IMR-90 (cell line): ENCODE measurements around the gene SPSB4. TPM values are rescaled to one million over a fixed set of nuclear protein-coding genes. Genes with fewer than 3 reads are reported as not detected.

Experiments
- ATAC-seq: fragments of 200-7000 bp; cut with Tn5 transposase; 2 replicates; pipeline ENCODE4 v1.9.1; 2020; ENCODE audit warnings: low read depth, mild to moderate bottlenecking, moderate library complexity
- BruUV-seq: library from RNA; stranded (reverse); fragments of 400-500 nt; replicated peaks from 2 replicates; lab custom pipeline; 2021; lab: Mats Ljungman, UMichigan
- CTCF ChIA-PET: fragments of 300-600 bp; formaldehyde crosslinking; extraction: SDS; loops from one replicate; lab custom pipeline; 2021; ENCODE audit warnings: antibody characterized with exemption; lab: Yijun Ruan, JAX
- POLR2A ChIA-PET: fragments of 300-600 bp; sonication (Branson Sonifier 250); formaldehyde crosslinking; loops from one replicate; lab custom pipeline; 2022; ENCODE audit warnings: antibody characterized with exemption; ENCODE audit not compliant: unreplicated experiment; lab: Charles Lee
- DNase-seq: peaks from one replicate; pipeline ENCODE4 v3.0.0; 2013
- H2AFZ ChIP-seq: replicated peaks from 2 replicates; pipeline ENCODE3; 2013; ENCODE audit warnings: low read length, mild to moderate bottlenecking; ENCODE audit not compliant: poor library complexity
- H2AK5ac ChIP-seq: 2 replicates; pipeline ENCODE4 v1.6.1; 2013; ENCODE audit warnings: low read depth, low read length, inconsistent platforms
- H2AK9ac ChIP-seq: replicated peaks from 2 replicates; pipeline ENCODE3; 2013; ENCODE audit warnings: mild to moderate bottlenecking, low read depth, low read length, moderate library complexity; ENCODE audit not compliant: poor library complexity
- H2BK120ac ChIP-seq: 2 replicates; pipeline ENCODE4 v1.6.1; 2013; ENCODE audit warnings: low read depth, low read length, inconsistent platforms
- H2BK15ac ChIP-seq: 3 replicates; pipeline ENCODE4 v1.6.1; 2013; ENCODE audit warnings: low read depth, low read length, inconsistent platforms
- H2BK20ac ChIP-seq: 2 replicates; pipeline ENCODE4 v1.6.1; 2013; ENCODE audit warnings: low read depth, mild to moderate bottlenecking, inconsistent platforms, low read length, moderate library complexity
- H2BK5ac ChIP-seq: 2 replicates; pipeline ENCODE4 v1.6.1; 2013; ENCODE audit warnings: mild to moderate bottlenecking, low read depth, low read length, inconsistent platforms; ENCODE audit not compliant: poor library complexity, severe bottlenecking
- H3K14ac ChIP-seq: replicated peaks from 2 replicates; pipeline ENCODE4 v1.6.1; 2013; ENCODE audit warnings: low read depth, low read length, inconsistent platforms
- H3K18ac ChIP-seq: 2 replicates; pipeline ENCODE4 v1.6.1; 2013; ENCODE audit warnings: low read depth, low read length, control low read depth
- H3K23ac ChIP-seq: 2 replicates; pipeline ENCODE4 v1.6.1; 2013; ENCODE audit warnings: low read depth, low read length, inconsistent platforms
- H3K27ac ChIP-seq: 2 replicates; pipeline ENCODE4 v1.5.1; 2013; ENCODE audit warnings: mild to moderate bottlenecking, control low read depth, low read length; ENCODE audit not compliant: insufficient read depth
- H3K27me3 ChIP-seq: 2 replicates; pipeline ENCODE4 v1.6.1; 2013; ENCODE audit warnings: low read length; ENCODE audit not compliant: control insufficient read depth, insufficient read depth
- H3K36me3 ChIP-seq: 2 replicates; pipeline ENCODE4 v1.6.1; 2013; ENCODE audit warnings: low read length, mixed read lengths; ENCODE audit not compliant: control insufficient read depth, insufficient read depth
- H3K4ac ChIP-seq: 2 replicates; pipeline ENCODE4 v1.6.1; 2013; ENCODE audit warnings: low read depth, low read length, inconsistent platforms
- H3K4me1 ChIP-seq: 2 replicates; pipeline ENCODE4 v1.6.1; 2013; ENCODE audit warnings: low read length, mixed read lengths; ENCODE audit not compliant: control insufficient read depth, insufficient read depth
- H3K4me2 ChIP-seq: 2 replicates; pipeline ENCODE4 v1.6.1; 2013; ENCODE audit warnings: low read depth, mild to moderate bottlenecking, control low read depth, low read length, moderate library complexity
- H3K4me3 ChIP-seq: 2 replicates; pipeline ENCODE4 v1.5.1; 2013; ENCODE audit warnings: low read depth, mild to moderate bottlenecking, control low read depth, low read length, moderate library complexity; ENCODE audit not compliant: insufficient read depth
- H3K56ac ChIP-seq: 2 replicates; pipeline ENCODE4 v1.6.1; 2013; ENCODE audit warnings: low read length, inconsistent platforms; ENCODE audit not compliant: insufficient read depth; ENCODE audit errors: extremely low read depth
- H3K79me1 ChIP-seq, 2 experiments: 2 replicates each; pipeline ENCODE4 v1.6.1; 2013; ENCODE audit warnings: low read length in 2 of 2, inconsistent platforms in 1 of 2, low read depth in 1 of 2
- H3K9ac ChIP-seq: 2 replicates; pipeline ENCODE4 v1.6.1; 2013; ENCODE audit warnings: low read depth, low read length, control low read depth
- H3K9me1 ChIP-seq: 2 replicates; pipeline ENCODE4 v1.6.1; 2013; ENCODE audit warnings: low read length, inconsistent platforms; ENCODE audit not compliant: insufficient read depth
- H3K9me3 ChIP-seq: 2 replicates; pipeline ENCODE4 v1.6.1; 2013; ENCODE audit warnings: low read length; ENCODE audit not compliant: control insufficient read depth, insufficient read depth
- H4K20me1 ChIP-seq: 2 replicates; pipeline ENCODE4 v1.6.1; 2013; ENCODE audit warnings: low read length, inconsistent platforms; ENCODE audit not compliant: insufficient read depth
- H4K5ac ChIP-seq: 2 replicates; pipeline ENCODE4 v1.6.1; 2013; ENCODE audit warnings: mild to moderate bottlenecking, low read depth, low read length, control low read depth
- H4K8ac ChIP-seq, 2 experiments: 2 replicates each; pipeline ENCODE4 v1.6.1; 2013; ENCODE audit warnings: low read depth in 2 of 2, low read length in 2 of 2, control low read depth in 1 of 2, inconsistent platforms in 1 of 2
- H4K91ac ChIP-seq: 2 replicates; pipeline ENCODE4 v1.6.1; 2013; ENCODE audit warnings: low read depth, low read length, inconsistent platforms; ENCODE audit not compliant: insufficient read depth
- BHLHE40 ChIP-seq: fragments of 150-350 bp; IDR thresholded peaks from 2 replicates; pipeline ENCODE4 v1.6.1; 2016; ENCODE audit warnings: mild to moderate bottlenecking, low read depth, low read length
- CEBPB ChIP-seq: IDR thresholded peaks from 2 replicates; pipeline ENCODE4 v1.6.1; 2012; ENCODE audit warnings: low read depth, low read length, improper control_type of control experiment
- CHD1 ChIP-seq: IDR thresholded peaks from 2 replicates; pipeline ENCODE4 v1.6.1; 2012; ENCODE audit warnings: low read depth, low read length, improper control_type of control experiment
- ELK1 ChIP-seq: fragments of 150-350 bp; IDR thresholded peaks from 2 replicates; pipeline ENCODE4 v1.6.1; 2016; ENCODE audit warnings: low read depth, mild to moderate bottlenecking, low read length, moderate library complexity, borderline replicate concordance
- FOS ChIP-seq: fragments of 150-350 bp; IDR thresholded peaks from 2 replicates; pipeline ENCODE4 v1.6.1; 2016; ENCODE audit warnings: low read depth, low read length
- MAFK ChIP-seq: IDR thresholded peaks from 2 replicates; pipeline ENCODE4 v1.6.1; 2012; ENCODE audit warnings: low read depth, low read length, improper control_type of control experiment
- MAZ ChIP-seq: IDR thresholded peaks from 2 replicates; pipeline ENCODE4 v1.6.1; 2012; ENCODE audit warnings: low read depth, mild to moderate bottlenecking, low read length, improper control_type of control experiment, moderate library complexity, borderline replicate concordance
- MXI1 ChIP-seq: IDR thresholded peaks from 2 replicates; pipeline ENCODE4 v1.6.1; 2012; ENCODE audit warnings: low read depth, mild to moderate bottlenecking, low read length, moderate library complexity, borderline replicate concordance
- NFE2L2 ChIP-seq: fragments of 150-350 bp; IDR thresholded peaks from 2 replicates; pipeline ENCODE4 v1.6.1; 2016; ENCODE audit warnings: low read depth, mild to moderate bottlenecking, low read length
- POLR2A ChIP-seq: IDR thresholded peaks from 2 replicates; pipeline ENCODE4 v1.6.1; 2012; ENCODE audit warnings: mild to moderate bottlenecking, low read depth, low read length
- RAD21 ChIP-seq: IDR thresholded peaks from 2 replicates; pipeline ENCODE4 v1.6.1; 2012; ENCODE audit warnings: low read length, improper control_type of control experiment
- RCOR1 ChIP-seq: IDR thresholded peaks from 2 replicates; pipeline ENCODE4 v1.6.1; 2012; ENCODE audit warnings: mild to moderate bottlenecking, low read length, improper control_type of control experiment; ENCODE audit not compliant: insufficient replicate concordance
- RFX5 ChIP-seq: IDR thresholded peaks from 2 replicates; pipeline ENCODE4 v1.8.0; 2012; ENCODE audit warnings: low read depth, mild to moderate bottlenecking, low read length, moderate library complexity
- SMC3 ChIP-seq: fragments of 150-350 bp; IDR thresholded peaks from 2 replicates; pipeline ENCODE4 v1.6.1; 2016; ENCODE audit warnings: low read depth, mild to moderate bottlenecking, antibody characterized with exemption, low read length, moderate library complexity
- WGBS, 2 experiments: methylation state at CpG; one replicate each; pipeline versions ENCODE4 v1.1.5 to v1.1.7; 2013; ENCODE audit warnings: missing lambda C conversion rate in 2 of 2; ENCODE audit not compliant: insufficient read length in 1 of 2; ENCODE audit errors: extremely low coverage in 2 of 2; 5-methylcytosine and 5-hydroxymethylcytosine counted together
- dilution Hi-C: fragments of 300-500 bp; cut with HindIII; formaldehyde crosslinking; loops from one replicate; pipeline ENCODE4 v1.14.3; 2018; ENCODE audit warnings: low sequenced_read_pairs; ENCODE audit not compliant: unreplicated experiment
- in situ Hi-C: fragments of 300-500 bp; cut with MboI; formaldehyde crosslinking; loops from 3 replicates; pipeline ENCODE4 v1.14.3; 2019; ENCODE audit warnings: low sequenced_read_pairs, inconsistent platforms, mixed read lengths
- intact Hi-C: fragments of 100-400 bp; cut with micrococcal nuclease; formaldehyde crosslinking; loops from 2 replicates; pipeline ENCODE4 v1.10.0; 2022
- polyA plus RNA-seq, 3 experiments: library from polyadenylated mRNA; depleted of rRNA; stranded (reverse); fragments of >200 nt; gene quantifications; 2 replicates each; pipeline ENCODE4 v1.2.3, GENCODE V29; 2012; ENCODE audit warnings: low replicate concordance in 1 of 3
- total RNA-seq: library from RNA; depleted of rRNA; stranded (reverse); fragments of >200 nt; gene quantifications from 2 replicates; pipeline ENCODE4 v1.2.3, GENCODE V29; 2012
- TF ChIP-seq, protein P1 (sequence below): fragments of 150-350 bp; IDR thresholded peaks from 2 replicates; pipeline ENCODE4 v1.6.1; 2017; ENCODE audit warnings: mild to moderate bottlenecking, antibody characterized with exemption, low read length, low read depth
- TF ChIP-seq, protein P2 (sequence below): conservative IDR thresholded peaks from 2 replicates; pipeline ENCODE4 v1.5.1; 2012; ENCODE audit warnings: mild to moderate bottlenecking, low read depth, low read length, improper control_type of control experiment

Gene SPSB4
- total and polyA plus RNA-seq, 2 of the 4 experiments (the other 2 are of a cell fraction), result not detected

- H3K9ac ChIP-seq, result no peak overlapping the region
- no peak overlapping the region for H2BK5ac ChIP-seq
- in situ Hi-C loops, result no loop called here
- H3K9me3 ChIP-seq, result no peaks in the 10 kb centered on the region
- H3K27ac ChIP-seq, result no peak overlapping the region
- CTCF ChIA-PET, result no interaction called here
- H2AK9ac ChIP-seq, result no peak overlapping the region
- no peak overlapping the region for H2AK5ac ChIP-seq
- no peak overlapping the region for H3K4ac ChIP-seq
- BruUV-seq, result no TSS peak
- H3K9me1 ChIP-seq, result no peaks in the 10 kb centered on the region
- no peak overlapping the region for H3K56ac ChIP-seq
- WGBS, 2 experiments, result 29% methylated on average over 1 of the region's 5 CpGs; no CpG with 5 or more reads in 1 of the 2 experiments
- H2BK15ac ChIP-seq, result no peak overlapping the region
- H2BK20ac ChIP-seq, result no peak overlapping the region
- H4K91ac ChIP-seq, result no peak overlapping the region
- no peak overlapping the region for H3K14ac ChIP-seq
- intact Hi-C loops, result no loop called here
- POLR2A ChIA-PET, result no interaction called here
- no peak overlapping the region for H2BK120ac ChIP-seq
- H3K4me1 ChIP-seq, result peaks cover 3% of the 10 kb centered on the region; the same call in 1 of the 2 replicates
- no peak overlapping the region for H3K4me3 ChIP-seq
- no peak overlapping the region for H2AFZ ChIP-seq
- no peaks in the 10 kb centered on the region for H3K36me3 ChIP-seq
- no peak for DNase-seq
- no peak overlapping the region for H3K4me2 ChIP-seq
- no peak for ATAC-seq
- no peak overlapping the region for H4K8ac ChIP-seq
- H3K27me3 ChIP-seq, result peaks cover 7% of the 10 kb centered on the region; the same call in 1 of the 2 replicates
- no peak overlapping the region for H3K23ac ChIP-seq
- no peaks in the 10 kb centered on the region for H3K79me1 ChIP-seq
- TF ChIP-seq ELK1 (no peak), MXI1 (no peak), CHD1 (no peak), CEBPB (no peak), BHLHE40 (no peak), FOS (no peak), RCOR1 (no peak), MAFK (no peak), MAZ (no peak), NFE2L2 (no peak), RAD21 (no peak), RFX5 (no peak), SMC3 (no peak), POLR2A (no peak)
- TF ChIP-seq, protein P1, sequence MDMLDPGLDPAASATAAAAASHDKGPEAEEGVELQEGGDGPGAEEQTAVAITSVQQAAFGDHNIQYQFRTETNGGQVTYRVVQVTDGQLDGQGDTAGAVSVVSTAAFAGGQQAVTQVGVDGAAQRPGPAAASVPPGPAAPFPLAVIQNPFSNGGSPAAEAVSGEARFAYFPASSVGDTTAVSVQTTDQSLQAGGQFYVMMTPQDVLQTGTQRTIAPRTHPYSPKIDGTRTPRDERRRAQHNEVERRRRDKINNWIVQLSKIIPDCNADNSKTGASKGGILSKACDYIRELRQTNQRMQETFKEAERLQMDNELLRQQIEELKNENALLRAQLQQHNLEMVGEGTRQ, result no peak
- TF ChIP-seq, protein P2, sequence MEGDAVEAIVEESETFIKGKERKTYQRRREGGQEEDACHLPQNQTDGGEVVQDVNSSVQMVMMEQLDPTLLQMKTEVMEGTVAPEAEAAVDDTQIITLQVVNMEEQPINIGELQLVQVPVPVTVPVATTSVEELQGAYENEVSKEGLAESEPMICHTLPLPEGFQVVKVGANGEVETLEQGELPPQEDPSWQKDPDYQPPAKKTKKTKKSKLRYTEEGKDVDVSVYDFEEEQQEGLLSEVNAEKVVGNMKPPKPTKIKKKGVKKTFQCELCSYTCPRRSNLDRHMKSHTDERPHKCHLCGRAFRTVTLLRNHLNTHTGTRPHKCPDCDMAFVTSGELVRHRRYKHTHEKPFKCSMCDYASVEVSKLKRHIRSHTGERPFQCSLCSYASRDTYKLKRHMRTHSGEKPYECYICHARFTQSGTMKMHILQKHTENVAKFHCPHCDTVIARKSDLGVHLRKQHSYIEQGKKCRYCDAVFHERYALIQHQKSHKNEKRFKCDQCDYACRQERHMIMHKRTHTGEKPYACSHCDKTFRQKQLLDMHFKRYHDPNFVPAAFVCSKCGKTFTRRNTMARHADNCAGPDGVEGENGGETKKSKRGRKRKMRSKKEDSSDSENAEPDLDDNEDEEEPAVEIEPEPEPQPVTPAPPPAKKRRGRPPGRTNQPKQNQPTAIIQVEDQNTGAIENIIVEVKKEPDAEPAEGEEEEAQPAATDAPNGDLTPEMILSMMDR, result no peak
- dilution Hi-C loops, result no loop called here
- H4K5ac ChIP-seq, result no peak overlapping the region
- no peak overlapping the region for H3K18ac ChIP-seq
- H4K20me1 ChIP-seq, result no peaks in the 10 kb centered on the region
Measured at GRCh38 chr3:141082064-141082463, 30.9 kb downstream of the SPSB4 start.
